ENCODE results near the gene AGFG2. TPM values are rescaled to one million over a fixed set of nuclear protein-coding genes. Genes with fewer than 3 reads are reported as not detected.

The AGFG2 gene
- total RNA-seq, 2 donors from 2014 or later, result 33.0 to 94.9 TPM

DNA sequence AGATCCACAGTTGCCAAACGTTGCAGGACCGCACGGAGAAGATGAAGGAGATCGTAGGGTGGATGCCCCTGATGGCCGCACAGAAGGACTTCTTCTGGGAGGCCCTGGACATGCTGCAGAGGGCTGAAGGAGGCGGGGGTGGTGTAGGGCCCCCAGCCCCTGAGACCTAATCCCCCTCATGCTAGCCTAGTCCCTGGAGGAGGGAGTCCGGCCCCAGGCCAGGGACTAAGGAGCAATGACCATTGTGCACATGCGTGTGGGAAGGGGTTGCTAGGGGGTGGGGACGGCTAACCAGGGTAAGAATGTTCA is 61.7 kb downstream of the AGFG2 start:
- Histone ChIP-seq H3K27ac (no peak overlapping the region), H3K9me3 (no peaks in the 10 kb centered on the region), H3K36me3 (no peaks in the 10 kb centered on the region), H3K4me3 (no peak overlapping the region), H3K27me3 (replicated peaks; ENCODE audit: insufficient read depth) (no peaks in the 10 kb centered on the region), H3K4me1 (replicated peaks) (no peaks in the 10 kb centered on the region)
- no peak for DNase-seq (ENCODE audit: low spot score)
- intact Hi-C loops (cut with DNase I), result no loop called here
- TF ChIP-seq, protein P1, sequence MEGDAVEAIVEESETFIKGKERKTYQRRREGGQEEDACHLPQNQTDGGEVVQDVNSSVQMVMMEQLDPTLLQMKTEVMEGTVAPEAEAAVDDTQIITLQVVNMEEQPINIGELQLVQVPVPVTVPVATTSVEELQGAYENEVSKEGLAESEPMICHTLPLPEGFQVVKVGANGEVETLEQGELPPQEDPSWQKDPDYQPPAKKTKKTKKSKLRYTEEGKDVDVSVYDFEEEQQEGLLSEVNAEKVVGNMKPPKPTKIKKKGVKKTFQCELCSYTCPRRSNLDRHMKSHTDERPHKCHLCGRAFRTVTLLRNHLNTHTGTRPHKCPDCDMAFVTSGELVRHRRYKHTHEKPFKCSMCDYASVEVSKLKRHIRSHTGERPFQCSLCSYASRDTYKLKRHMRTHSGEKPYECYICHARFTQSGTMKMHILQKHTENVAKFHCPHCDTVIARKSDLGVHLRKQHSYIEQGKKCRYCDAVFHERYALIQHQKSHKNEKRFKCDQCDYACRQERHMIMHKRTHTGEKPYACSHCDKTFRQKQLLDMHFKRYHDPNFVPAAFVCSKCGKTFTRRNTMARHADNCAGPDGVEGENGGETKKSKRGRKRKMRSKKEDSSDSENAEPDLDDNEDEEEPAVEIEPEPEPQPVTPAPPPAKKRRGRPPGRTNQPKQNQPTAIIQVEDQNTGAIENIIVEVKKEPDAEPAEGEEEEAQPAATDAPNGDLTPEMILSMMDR (IDR thresholded peaks at IDR 0.05), result no peak
- TF ChIP-seq POLR2A (IDR thresholded peaks at IDR 0.05) (no peak), POLR2AphosphoS5 (IDR thresholded peaks at IDR 0.05) (no peak)
- 84% methylated on average over 9 of the region's 9 CpGs for WGBS

DNA sequence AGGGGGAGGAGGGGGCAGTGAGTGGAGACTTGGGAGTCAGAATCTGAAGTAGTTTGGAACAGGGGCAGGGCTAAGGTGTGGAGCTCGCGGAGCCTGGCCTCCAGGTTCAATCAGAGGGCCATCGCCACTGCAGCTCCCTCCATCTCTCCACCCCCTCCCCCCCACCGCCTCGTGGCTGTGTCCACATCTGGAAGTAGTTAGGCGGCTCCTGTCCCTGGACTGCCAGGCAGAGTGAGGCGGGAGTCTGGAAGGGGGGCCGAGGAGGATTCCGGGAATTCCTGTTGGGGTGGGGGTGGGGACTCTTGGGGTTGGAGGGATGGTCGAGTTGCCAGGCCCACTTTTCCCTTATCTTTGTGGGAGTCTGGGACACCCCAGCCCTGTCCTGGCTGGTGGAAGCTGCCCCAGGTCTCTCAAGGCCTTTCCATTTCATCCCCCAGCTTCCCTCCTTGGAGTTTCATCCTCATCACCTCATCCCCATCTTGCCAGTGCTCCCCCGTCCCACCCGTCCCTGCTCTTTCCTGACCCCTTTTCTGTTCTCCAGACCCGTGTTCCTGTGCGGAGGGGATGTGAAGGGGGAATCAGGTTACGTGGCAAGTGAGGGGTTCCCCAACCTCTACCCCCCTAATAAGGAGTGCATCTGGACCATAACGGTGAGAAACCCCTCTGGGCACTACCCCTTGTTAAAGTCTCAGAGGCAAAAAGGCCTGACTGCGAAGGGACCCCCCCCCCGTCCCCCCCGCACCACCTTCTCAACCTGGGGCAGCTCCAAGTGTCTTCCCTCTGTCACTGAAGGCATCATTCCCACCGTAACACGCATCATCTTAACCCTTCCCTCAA is 64.1 kb downstream of the AGFG2 start:
- DNase-seq (ENCODE audit: low spot score), result no peak
- TF ChIP-seq POLR2AphosphoS5 (IDR thresholded peaks at IDR 0.05), result no peak
- TF ChIP-seq, protein P1 (IDR thresholded peaks at IDR 0.05), result no peak
- TF ChIP-seq POLR2A (IDR thresholded peaks at IDR 0.05), result no peak
- peak overlapping the region; percentile 74 to 77 for H3K27ac ChIP-seq

DNA sequence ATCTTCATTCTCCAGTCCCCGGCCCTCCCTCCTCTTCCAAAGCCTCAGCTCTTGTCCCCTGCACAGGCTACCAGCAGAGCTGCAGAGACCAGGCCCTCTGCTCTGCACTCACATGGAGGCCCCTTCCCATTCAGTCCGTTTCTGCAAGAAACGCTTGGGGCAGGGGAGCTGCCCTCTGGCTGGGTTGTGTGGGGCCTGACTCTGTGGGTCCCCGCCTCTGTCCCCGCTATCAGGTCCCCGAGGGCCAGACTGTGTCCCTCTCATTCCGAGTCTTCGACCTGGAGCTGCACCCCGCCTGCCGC is 64.7 kb downstream of the AGFG2 start:
- Histone ChIP-seq H3K36me3 (no peaks in the 10 kb centered on the region), H3K4me3 (peak overlapping the region; percentile 52 to 68), H3K27me3 (replicated peaks; ENCODE audit: insufficient read depth) (no peaks in the 10 kb centered on the region), H3K27ac (peak overlapping the region; percentile 74 to 77), H3K9me3 (no peaks in the 10 kb centered on the region), H3K4me1 (replicated peaks) (no peaks in the 10 kb centered on the region)
- DNase-seq (ENCODE audit: low spot score), result no peak
- WGBS, result 10% methylated on average over 8 of the region's 10 CpGs
- intact Hi-C loops (cut with DNase I), result no loop called here
- TF ChIP-seq, protein P1 (IDR thresholded peaks at IDR 0.05), result peak in 1 of 4 experiments; percentile 3
- no peak for TF ChIP-seq POLR2A (IDR thresholded peaks at IDR 0.05)
- no peak for TF ChIP-seq POLR2AphosphoS5 (IDR thresholded peaks at IDR 0.05)

More for the DNA sequence above, 64.1 kb downstream of the AGFG2 start:
- Histone ChIP-seq H3K4me1 (replicated peaks) (no peaks in the 10 kb centered on the region), H3K27me3 (replicated peaks; ENCODE audit: insufficient read depth) (no peaks in the 10 kb centered on the region), H3K4me3 (peak overlapping the region; percentile 52 to 68), H3K36me3 (no peaks in the 10 kb centered on the region), H3K9me3 (no peaks in the 10 kb centered on the region)
- WGBS, result 30% methylated on average over 21 of the region's 21 CpGs
- intact Hi-C loops (cut with DNase I), result no loop called here

DNA sequence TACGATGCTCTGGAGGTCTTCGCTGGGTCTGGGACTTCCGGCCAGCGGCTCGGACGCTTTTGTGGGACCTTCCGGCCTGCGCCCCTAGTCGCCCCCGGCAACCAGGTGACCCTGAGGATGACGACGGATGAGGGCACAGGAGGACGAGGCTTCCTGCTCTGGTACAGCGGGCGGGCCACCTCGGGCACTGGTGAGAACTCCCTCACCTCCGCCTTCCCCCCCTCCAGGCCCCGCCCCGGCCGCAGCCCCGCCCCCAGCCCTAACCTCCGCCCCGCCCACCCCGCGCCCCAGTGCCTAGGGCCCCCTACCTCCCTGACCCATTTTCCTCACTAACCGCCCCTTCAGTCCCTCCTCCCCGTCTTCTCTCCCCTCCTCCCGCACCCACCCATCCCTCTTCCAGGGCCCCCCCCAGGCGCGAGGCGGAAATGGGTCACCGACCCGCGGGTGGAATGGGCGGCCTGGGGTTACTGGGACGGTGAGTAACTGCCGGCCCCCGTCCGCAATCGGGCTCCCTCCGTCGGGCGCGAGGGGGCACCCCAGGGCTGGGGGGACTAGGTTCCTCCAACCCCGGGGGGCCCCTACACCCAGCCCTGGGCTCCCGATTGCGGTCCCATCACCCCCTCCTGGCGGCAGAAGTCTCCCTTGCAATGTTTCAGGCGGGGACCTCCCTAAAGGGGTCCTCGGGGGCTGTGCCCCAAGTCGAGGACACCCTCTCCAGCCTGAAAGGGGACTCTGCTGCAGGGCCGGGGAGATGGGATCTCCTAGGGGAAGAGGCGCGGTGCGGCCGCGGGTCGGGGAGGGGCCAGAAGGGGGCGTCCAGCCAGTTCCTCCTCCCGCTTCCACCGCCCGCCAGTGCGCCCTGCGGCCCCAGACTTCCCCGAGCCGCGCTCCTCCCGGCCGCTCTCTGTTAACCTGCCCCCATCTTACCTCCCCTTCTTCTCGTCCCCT is 65.3 kb downstream of the AGFG2 start:
- no peaks in the 10 kb centered on the region for H3K27me3 ChIP-seq (replicated peaks; ENCODE audit: insufficient read depth)
- H3K9me3 ChIP-seq, result no peaks in the 10 kb centered on the region
- no peaks in the 10 kb centered on the region for H3K4me1 ChIP-seq (replicated peaks)
- TF ChIP-seq POLR2AphosphoS5 (IDR thresholded peaks at IDR 0.05), result peak; percentile 9
- peak; percentile 43 for TF ChIP-seq POLR2A (IDR thresholded peaks at IDR 0.05)
- TF ChIP-seq, protein P1 (IDR thresholded peaks at IDR 0.05), result peak; percentile 33 to 59 (median 48)
- peak overlapping the region; percentile 74 to 77 for H3K27ac ChIP-seq
- peak; percentile 54 for DNase-seq (ENCODE audit: low spot score)
- H3K4me3 ChIP-seq, result peak overlapping the region; percentile 52 to 68
- intact Hi-C loops (cut with DNase I), result no loop called here
- no peaks in the 10 kb centered on the region for H3K36me3 ChIP-seq
- under 1% methylated on average over 44 of the region's 70 CpGs for WGBS

All from prostate gland (tissue), 2 donors.